Measurements from ENCODE around the gene APPL2.

APPL2 gene

DNA sequence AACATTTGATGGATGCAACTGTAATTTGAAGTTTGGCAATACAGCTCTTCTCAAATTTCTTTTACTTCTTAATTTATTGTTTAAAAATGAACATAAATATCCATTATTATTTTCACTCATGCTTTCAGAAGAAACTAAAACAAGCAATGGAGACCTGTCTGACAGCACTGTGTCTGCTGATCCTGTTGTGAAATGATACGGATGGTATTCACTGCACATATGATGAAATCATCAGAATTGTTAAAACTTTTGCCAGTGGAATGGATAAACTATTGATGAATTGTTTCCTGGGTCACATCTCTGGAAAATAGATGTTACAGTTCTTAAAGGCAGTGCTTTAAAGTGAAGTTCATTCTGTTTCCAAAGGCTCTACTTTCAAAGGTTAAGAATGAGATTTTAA lies 69.2 kb downstream of the APPL2 start:
- H3K4me3 ChIP-seq (replicated peaks; ENCODE audit: low read depth, low read length), result no peak overlapping the region
- no peak for TF ChIP-seq CTCF (IDR thresholded peaks at IDR 0.05; ENCODE audit: low read length, missing control alignments)
- peak; percentile 26 for DNase-seq (ENCODE audit: low read depth)

DNA sequence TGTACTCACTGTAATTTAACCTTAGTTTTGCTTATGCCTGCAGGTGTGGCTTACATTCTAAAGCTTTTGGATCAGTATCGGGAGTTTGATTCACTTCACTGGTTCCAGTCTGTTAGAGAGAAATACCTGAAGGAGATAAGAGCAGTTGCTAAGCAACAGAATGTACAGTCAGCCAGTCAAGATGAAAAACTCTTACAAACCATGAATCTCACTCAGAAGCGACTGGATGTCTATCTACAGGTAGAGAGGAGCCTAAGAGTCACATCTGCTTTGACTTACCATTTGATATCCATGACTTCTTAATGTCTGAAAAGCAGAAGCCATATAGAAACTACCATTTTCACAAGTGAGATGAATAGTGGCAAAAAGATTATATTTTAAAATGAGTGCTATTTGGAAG lies 71.9 kb downstream of the APPL2 start:
- no peak for DNase-seq (ENCODE audit: low read depth)
- no peak for TF ChIP-seq CTCF (IDR thresholded peaks at IDR 0.05; ENCODE audit: low read length, missing control alignments)
- no peak overlapping the region for H3K4me3 ChIP-seq (replicated peaks; ENCODE audit: low read depth, low read length)

GRCh38 chr12:105162174-105162573 lies 73.8 kb downstream of the APPL2 start:
- no peak for DNase-seq (ENCODE audit: low read depth)
- TF ChIP-seq CTCF (IDR thresholded peaks at IDR 0.05; ENCODE audit: low read length, missing control alignments), result no peak

DNA sequence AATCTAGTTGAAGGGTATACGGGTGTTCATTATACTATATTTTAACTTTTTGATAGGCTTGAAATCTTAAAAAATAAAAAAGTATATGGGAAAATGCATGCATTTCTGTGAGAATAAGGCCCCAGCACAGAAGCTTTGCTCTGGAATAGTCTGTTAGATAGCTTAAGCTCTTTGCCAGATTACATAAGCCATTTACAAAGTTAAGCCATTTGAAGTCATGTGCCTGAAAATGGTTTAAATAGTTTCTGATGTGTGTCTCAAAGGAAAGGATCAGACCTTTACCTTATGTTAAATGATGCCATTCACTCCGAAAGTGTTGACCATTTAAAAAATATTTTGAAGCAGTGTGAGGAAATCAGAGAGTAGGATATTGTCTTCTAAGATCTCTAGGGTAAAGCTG lies 77.1 kb downstream of the APPL2 start:
- H3K4me3 ChIP-seq (replicated peaks; ENCODE audit: low read depth, low read length), result no peak overlapping the region
- no peak for TF ChIP-seq CTCF (IDR thresholded peaks at IDR 0.05; ENCODE audit: low read length, missing control alignments)
- no peak for DNase-seq (ENCODE audit: low read depth)

More at GRCh38 chr12:105162174-105162573, 73.8 kb downstream of the APPL2 start:
- no peak overlapping the region for H3K4me3 ChIP-seq (replicated peaks; ENCODE audit: low read depth, low read length)

GRCh38 chr12:105157606-105158005 lies 78.4 kb downstream of the APPL2 start:
- TF ChIP-seq CTCF (IDR thresholded peaks at IDR 0.05; ENCODE audit: low read length, missing control alignments), result no peak
- no peak for DNase-seq (ENCODE audit: low read depth)
- no peak overlapping the region for H3K4me3 ChIP-seq (replicated peaks; ENCODE audit: low read depth, low read length)

GRCh38 chr12:105156260-105156659 lies 79.7 kb downstream of the APPL2 start:
- no peak for TF ChIP-seq CTCF (IDR thresholded peaks at IDR 0.05; ENCODE audit: low read length, missing control alignments)
- DNase-seq (ENCODE audit: low read depth), result no peak
- no peak overlapping the region for H3K4me3 ChIP-seq (replicated peaks; ENCODE audit: low read depth, low read length)

DNA sequence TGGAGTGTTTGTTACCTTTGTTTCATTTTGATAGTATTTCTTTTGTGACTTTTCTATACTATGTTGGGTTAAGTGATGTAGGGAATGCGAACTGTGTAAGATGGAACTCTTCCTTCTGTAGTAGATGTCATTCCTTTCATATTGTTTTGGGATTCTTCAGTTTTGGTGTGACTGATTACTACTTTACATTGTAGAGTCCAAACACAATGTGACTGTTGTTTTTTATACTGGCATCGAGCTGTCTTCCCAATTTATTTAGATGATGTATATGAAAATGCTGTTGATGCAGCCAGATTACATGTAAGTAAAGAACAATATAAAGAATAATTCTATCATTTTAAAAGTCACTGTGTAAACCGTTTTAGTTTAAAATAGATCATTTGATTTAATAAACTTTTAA lies 93.7 kb downstream of the APPL2 start:
- H3K4me3 ChIP-seq (replicated peaks; ENCODE audit: low read depth, low read length), result no peak overlapping the region
- DNase-seq (ENCODE audit: low read depth), result no peak
- no peak for TF ChIP-seq CTCF (IDR thresholded peaks at IDR 0.05; ENCODE audit: low read length, missing control alignments)

Data from fibroblast of pulmonary artery (primary cell).